ENCODE data around the gene BCL7C. TPM values are rescaled to one million over a fixed set of nuclear protein-coding genes. Genes with fewer than 3 reads are reported as not detected.

Gene BCL7C
- total and polyA plus RNA-seq, 8 donors = 25.8 to 50.5 (median 42.9) TPM

GRCh38 chr16:30889721-30890120 is 4.2 kb downstream of the BCL7C start:
- intact Hi-C loops (cut with DNase I) = no loop called here
- DNase-seq (no peak), ATAC-seq (no peak)
- no peak overlapping the region for H3K27ac ChIP-seq
- H3K4me3 ChIP-seq = no peak overlapping the region
- TF ChIP-seq CTCF (IDR thresholded peaks at IDR 0.05) = no peak
- H3K27me3 ChIP-seq = no peaks in the 10 kb centered on the region
- H3K36me3 ChIP-seq = peaks cover 0 to 59% of the 10 kb centered on the region in 2 donors
- no peaks in the 10 kb centered on the region for H3K9me3 ChIP-seq
- H3K4me1 ChIP-seq = peaks cover 11 to 20% of the 10 kb centered on the region in 2 donors

GRCh38 chr16:30888856-30889499 is 4.9 kb downstream of the BCL7C start:
- H3K9me3 ChIP-seq = no peaks in the 10 kb centered on the region
- H3K27ac ChIP-seq = no peak overlapping the region
- intact Hi-C loops (cut with DNase I) = no loop called here
- H3K4me3 ChIP-seq = no peak overlapping the region
- peaks cover 0 to 63% of the 10 kb centered on the region in 2 donors for H3K36me3 ChIP-seq
- TF ChIP-seq CTCF (IDR thresholded peaks at IDR 0.05) = no peak
- H3K4me1 ChIP-seq = peaks cover 6 to 14% of the 10 kb centered on the region in 2 donors
- ATAC-seq = no peak
- H3K27me3 ChIP-seq = no peaks in the 10 kb centered on the region
- peak in 1 of 4 donors; percentile 19 for DNase-seq

GRCh38 chr16:30887927-30888326 is 6.0 kb downstream of the BCL7C start:
- ATAC-seq = no peak
- DNase-seq = no peak
- Histone ChIP-seq H3K27ac (no peak overlapping the region), H3K36me3 (peaks cover 0 to 63% of the 10 kb centered on the region in 2 donors), H3K27me3 (no peaks in the 10 kb centered on the region), H3K4me3 (no peak overlapping the region), H3K4me1 (peaks cover 2 to 7% of the 10 kb centered on the region in 2 donors), H3K9me3 (no peaks in the 10 kb centered on the region)
- TF ChIP-seq CTCF (IDR thresholded peaks at IDR 0.05) = no peak
- intact Hi-C loops (cut with DNase I) = no loop called here

- DNase-seq = peak in 1 of 4 donors; percentile 17
- Histone ChIP-seq H3K9me3 (no peaks in the 10 kb centered on the region), H3K4me1 (no peaks in the 10 kb centered on the region), H3K4me3 (no peak overlapping the region), H3K27me3 (no peaks in the 10 kb centered on the region), H3K27ac (no peak overlapping the region), H3K36me3 (peaks cover 0 to 68% of the 10 kb centered on the region in 2 donors)
- no peak for ATAC-seq
- intact Hi-C loops (cut with DNase I) = no loop called here
- TF ChIP-seq CTCF (IDR thresholded peaks at IDR 0.05) = no peak
Observed at GRCh38 chr16:30886145-30886544, 7.7 kb downstream of the BCL7C start.

- Histone ChIP-seq H3K36me3 (peaks cover 0 to 59% of the 10 kb centered on the region in 2 donors), H3K27me3 (no peaks in the 10 kb centered on the region)
- no peak for ATAC-seq
Observed at GRCh38 chr16:30885196-30885595, 8.7 kb downstream of the BCL7C start.

More at GRCh38 chr16:30885196-30885595, 8.7 kb downstream of the BCL7C start:
- H3K9me3 ChIP-seq = no peaks in the 10 kb centered on the region
- TF ChIP-seq CTCF (IDR thresholded peaks at IDR 0.05) = no peak
- H3K4me1 ChIP-seq = no peaks in the 10 kb centered on the region
- DNase-seq = no peak
- no peak overlapping the region for H3K4me3 ChIP-seq
- no peak overlapping the region for H3K27ac ChIP-seq
- intact Hi-C loops (cut with DNase I) = no loop called here

Data from left lung (tissue), 10 donors.